ENCODE results near the gene SH2D2A. TPM values are rescaled to one million over a fixed set of nuclear protein-coding genes. Genes with fewer than 3 reads are reported as not detected.
A peak's percentile ranks its signal among the peaks of the same experiment; 100 is the strongest.

Gene SH2D2A
- total and polyA plus RNA-seq, 2 donors (not counting 1 experiment from before 2014, with no cell fraction given), result 0.73 to 2.1 TPM

DNA sequence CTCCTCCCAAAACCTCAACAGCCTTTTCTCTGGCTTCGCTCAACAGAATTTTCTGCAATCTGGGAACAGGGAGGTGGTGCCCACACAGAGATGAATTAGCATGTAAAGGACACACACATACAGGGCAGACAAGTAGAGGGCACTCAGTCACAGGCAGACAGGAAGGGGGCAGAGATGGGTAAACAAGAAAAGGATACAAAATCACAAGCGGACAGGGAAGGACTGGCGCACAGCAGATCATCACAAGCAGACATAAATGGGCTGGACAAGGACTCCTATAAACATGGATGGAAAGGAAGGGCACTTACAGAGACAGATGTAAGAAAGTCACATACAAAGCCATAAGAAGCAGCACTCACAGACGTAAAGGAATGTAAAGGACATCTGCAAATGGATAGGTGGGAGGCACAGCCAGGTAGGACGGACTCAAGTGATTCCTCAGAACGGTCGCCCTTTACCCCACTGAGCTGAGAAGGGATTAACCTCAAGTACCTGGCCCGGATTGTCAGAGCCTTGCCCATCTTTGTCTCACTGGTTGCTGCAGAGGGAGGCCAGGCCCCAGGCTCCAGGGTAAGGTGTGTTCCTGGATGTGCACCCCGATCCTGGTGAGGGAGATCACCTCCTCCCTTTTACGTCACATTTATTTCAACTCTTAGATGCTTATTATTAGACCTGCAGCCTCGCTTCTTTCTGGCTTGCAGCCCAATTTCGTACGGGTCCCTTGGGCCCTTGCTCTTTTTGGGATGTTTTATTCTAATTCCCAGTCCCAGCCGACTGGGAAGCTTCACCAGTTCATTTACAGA is 50.1 kb downstream of the SH2D2A start:
- peaks cover 0 to 9% of the 10 kb centered on the region in 2 experiments for H3K36me3 ChIP-seq (replicated peaks in 1 of 2; ENCODE audit: control extremely low read depth in 1 of 2, control insufficient read depth in 1 of 2, extremely low read depth in 1 of 2, insufficient read depth in 2 of 2, low read length in 1 of 2)
- peaks cover 7% of the 10 kb centered on the region for H4K20me1 ChIP-seq (ENCODE audit: control insufficient read depth, insufficient read depth, low read length, poor library complexity, severe bottlenecking)
- peaks cover 27 to 28% of the 10 kb centered on the region in 2 donors for H3K4me1 ChIP-seq (ENCODE audit: control insufficient read depth in 2 of 2, insufficient read depth in 2 of 2, low read length in 2 of 2)
- Mint-ChIP-seq H3K4me1 (peaks cover 27% of the 10 kb centered on the region), H3K9me3 (ENCODE audit: insufficient read depth) (no peaks in the 10 kb centered on the region), H3K4me3 (no peak overlapping the region), H3K27ac (no peak overlapping the region), H3K27me3 (no peaks in the 10 kb centered on the region)
- H3K9ac ChIP-seq (ENCODE audit: low read length), result peak overlapping the region; percentile 71
- ATAC-seq (ENCODE audit: low read depth) (no peak), DNase-seq (no peak)
- POLR2A ChIA-PET, result interaction anchor here (0.6 to 3.1 kb wide), 9 partner anchors 9 to 41 kb away, joined by 3 to 43 read pairs (median 7); partner anchors contain the start of genes HDGF, ISG20L2, METTL25B and MRPL24
- no peaks in the 10 kb centered on the region for H3K27me3 ChIP-seq (replicated peaks in 1 of 4; ENCODE audit: control extremely low read depth in 1 of 4, control insufficient read depth in 3 of 4, insufficient read depth in 4 of 4, low read length in 3 of 4)
- peak overlapping the region; percentile 73 to 97 (median 77) for H3K4me3 ChIP-seq (ENCODE audit: control extremely low read depth in 1 of 5, extremely low read depth in 1 of 5, insufficient read depth in 1 of 5, low read depth in 2 of 5, low read length in 4 of 5)
- CTCF ChIA-PET, result interaction anchor here (0.7 to 9.0 kb wide), 7 partner anchors 15 to 139 kb away, joined by 3 to 87 read pairs (median 5); partner anchors contain the start of genes HDGF, ISG20L2, METTL25B and MRPL24
- 6% methylated on average over 10 of the region's 14 CpGs for WGBS (ENCODE audit: insufficient coverage)
- peak overlapping the region; percentile 63 to 91 for H3K27ac ChIP-seq (ENCODE audit: low read length in 2 of 2)
- no peaks in the 10 kb centered on the region for H3K9me3 ChIP-seq (ENCODE audit: control extremely low read depth in 1 of 3, control insufficient read depth in 2 of 3, insufficient read depth in 1 of 3, low read length in 2 of 3)
- peaks cover 41% of the 10 kb centered on the region for H3K79me2 ChIP-seq (ENCODE audit: control insufficient read depth, insufficient read depth, low read length)
- H3K4me2 ChIP-seq (replicated peaks; ENCODE audit: low read depth, low read length, poor library complexity, severe bottlenecking), result peak overlapping the region; percentile 79
- H2AFZ ChIP-seq (ENCODE audit: insufficient read depth, low read depth, low read length, poor library complexity, severe bottlenecking), result peak overlapping the region; percentile 82
- intact Hi-C loops (cut with micrococcal nuclease), result loop anchor here (1.0 to 5.0 kb wide), 6 partner anchors 15 to 484 kb away; partner anchors contain the start of genes GPATCH4, HDGF, ISG20L2 and METTL25B
- TF ChIP-seq EZH2 (IDR thresholded peaks at IDR 0.05; ENCODE audit: borderline replicate concordance, insufficient read depth, low read depth, low read length, poor library complexity, severe bottlenecking) (no peak), CTCF (IDR thresholded peaks at IDR 0.05) (no peak)

Measured in B cell (primary cell).